Calu3 (cell line): ENCODE results near the gene CAMSAP3. TPM values are rescaled to one million over a fixed set of nuclear protein-coding genes. Genes with fewer than 3 reads are reported as not detected.
A peak's percentile ranks its signal among the peaks of the same experiment; 100 is the strongest.

Experiments used
- BruUV-seq: library from RNA; stranded (reverse); fragments of 400-500 nt; replicated peaks from 2 replicates; lab custom pipeline; 2021; lab: Mats Ljungman, UMichigan
- CTCF ChIA-PET: fragments of 300-600 bp; sonication (Branson Sonifier 250); formaldehyde crosslinking; loops from one replicate; lab custom pipeline; 2022; ENCODE audit warnings: antibody characterized with exemption; lab: Charles Lee
- DNase-seq: peaks from one replicate; pipeline ENCODE4 v3.0.0; 2022
- H3K27ac Mint-ChIP-seq: one replicate; pipeline ENCODE4 v1.8.0; 2022; ENCODE audit warnings: mixed read lengths; ENCODE audit not compliant: unreplicated experiment
- H3K27me3 Mint-ChIP-seq: one replicate; pipeline ENCODE4 v1.8.0; 2022; ENCODE audit warnings: mixed read lengths; ENCODE audit not compliant: unreplicated experiment
- H3K36me3 Mint-ChIP-seq: one replicate; pipeline ENCODE4 v1.8.0; 2022; ENCODE audit warnings: mild to moderate bottlenecking, moderate library complexity, mixed read lengths; ENCODE audit not compliant: insufficient read depth, unreplicated experiment
- H3K4me1 Mint-ChIP-seq: one replicate; pipeline ENCODE4 v1.8.0; 2022; ENCODE audit warnings: mild to moderate bottlenecking, low read depth, mixed read lengths; ENCODE audit not compliant: unreplicated experiment
- H3K4me3 Mint-ChIP-seq: one replicate; pipeline ENCODE4 v1.8.0; 2022; ENCODE audit warnings: mild to moderate bottlenecking, low read depth, moderate library complexity, mixed read lengths; ENCODE audit not compliant: unreplicated experiment
- H3K9me3 Mint-ChIP-seq: one replicate; pipeline ENCODE4 v1.8.0; 2022; ENCODE audit warnings: low read depth, mixed read lengths; ENCODE audit not compliant: unreplicated experiment
- CTCF ChIP-seq: fragments of 200-600 bp; IDR thresholded peaks from one replicate; pipeline ENCODE4 v1.8.0; 2022; ENCODE audit warnings: antibody characterized with exemption; ENCODE audit not compliant: unreplicated experiment
- intact Hi-C: fragments of 100-400 bp; cut with micrococcal nuclease; formaldehyde crosslinking; loops from one replicate; pipeline ENCODE4 v1.10.0; 2022; ENCODE audit not compliant: unreplicated experiment
- total RNA-seq: library from RNA; stranded (reverse); gene quantifications from 2 replicates; pipeline ENCODE4 v1.2.3, GENCODE V29; 2022

Gene CAMSAP3
- total RNA-seq, 1 experiment from 2014 or later = 26.0 TPM

GRCh38 chr19:7639863-7640348, 44.2 kb downstream of the CAMSAP3 start:
- intact Hi-C loops = no loop called here
- no peak for TF ChIP-seq CTCF
- Mint-ChIP-seq H3K27ac (peak overlapping the region; percentile 15), H3K9me3 (peaks cover 3% of the 10 kb centered on the region), H3K27me3 (no peaks in the 10 kb centered on the region), H3K4me3 (peak overlapping the region; percentile 19), H3K36me3 (peaks cover 43% of the 10 kb centered on the region), H3K4me1 (no peaks in the 10 kb centered on the region)
- DNase-seq = no peak
- no TSS peak for BruUV-seq
- CTCF ChIA-PET = no interaction called here

- H3K4me1 Mint-ChIP-seq = no peaks in the 10 kb centered on the region
- H3K27me3 Mint-ChIP-seq = no peaks in the 10 kb centered on the region
- intact Hi-C loops = no loop called here
- no peak for DNase-seq
- no TSS peak for BruUV-seq
- CTCF ChIA-PET = no interaction called here
- H3K36me3 Mint-ChIP-seq = peaks cover 41% of the 10 kb centered on the region
- no peak overlapping the region for H3K4me3 Mint-ChIP-seq
- TF ChIP-seq CTCF = no peak
- peaks cover 3% of the 10 kb centered on the region for H3K9me3 Mint-ChIP-seq
- H3K27ac Mint-ChIP-seq = no peak overlapping the region
These were observed 45.1 kb downstream of the CAMSAP3 start for GRCh38 chr19:7640803-7641202.

GRCh38 chr19:7641290-7642276, 45.9 kb downstream of the CAMSAP3 start:
- intact Hi-C loops = no loop called here
- Mint-ChIP-seq H3K36me3 (peaks cover 40% of the 10 kb centered on the region), H3K4me3 (no peak overlapping the region), H3K4me1 (no peaks in the 10 kb centered on the region), H3K27me3 (no peaks in the 10 kb centered on the region), H3K9me3 (peaks cover 3% of the 10 kb centered on the region), H3K27ac (no peak overlapping the region)
- no peak for DNase-seq
- BruUV-seq = no TSS peak
- CTCF ChIA-PET = no interaction called here
- TF ChIP-seq CTCF = no peak

- Mint-ChIP-seq H3K9me3 (peaks cover 3% of the 10 kb centered on the region), H3K36me3 (peaks cover 31% of the 10 kb centered on the region), H3K4me1 (no peaks in the 10 kb centered on the region), H3K4me3 (no peak overlapping the region), H3K27ac (no peak overlapping the region), H3K27me3 (no peaks in the 10 kb centered on the region)
- intact Hi-C loops = no loop called here
- no TSS peak for BruUV-seq
- DNase-seq = no peak
- CTCF ChIA-PET = no interaction called here
- no peak for TF ChIP-seq CTCF
These were observed 46.8 kb downstream of the CAMSAP3 start for GRCh38 chr19:7642295-7643030.
